HUES48 (cell line): ENCODE results near the gene SKIDA1.
A peak's percentile ranks its signal among the peaks of the same experiment; 100 is the strongest.
"Not testable (repeated sequence)": the region's sequence is repeated elsewhere in the genome, so short reads cannot be mapped to it uniquely, and the experiment has no call there.

Experiments used
- H3K27ac ChIP-seq: one replicate; pipeline ENCODE4 v1.7.0; 2013; ENCODE audit warnings: low read depth, low read length, inconsistent platforms
- H3K27me3 ChIP-seq: 2 replicates; pipeline ENCODE4 v1.6.1; 2013; ENCODE audit warnings: mild to moderate bottlenecking, low read length; ENCODE audit not compliant: control insufficient read depth, insufficient read depth
- H3K36me3 ChIP-seq: 2 replicates; pipeline ENCODE4 v1.6.1; 2013; ENCODE audit warnings: low read length; ENCODE audit not compliant: control insufficient read depth, insufficient read depth
- H3K4me1 ChIP-seq: 2 replicates; pipeline ENCODE4 v1.6.1; 2013; ENCODE audit warnings: mild to moderate bottlenecking, low read length; ENCODE audit not compliant: control insufficient read depth, insufficient read depth
- H3K4me3 ChIP-seq: 2 replicates; pipeline ENCODE4 v1.5.1; 2013; ENCODE audit warnings: mild to moderate bottlenecking, low read depth, low read length
- H3K9ac ChIP-seq: 2 replicates; pipeline ENCODE4 v1.6.1; 2013; ENCODE audit warnings: mild to moderate bottlenecking, low read depth, low read length, moderate library complexity
- H3K9me3 ChIP-seq: 2 replicates; pipeline ENCODE4 v1.6.1; 2013; ENCODE audit warnings: low read length; ENCODE audit not compliant: control insufficient read depth, insufficient read depth

SKIDA1 gene

GRCh38 chr10:21525367-21526187 is at the start of gene SKIDA1:
Gene SKIDA1, minus strand, starts transcription at chr10:21525682. Its CDS starts 7,860 bp downstream, at chr10:21517822.
- H3K27ac ChIP-seq: peak within 1 kb of the TSS; percentile 99
- no peaks in the 10 kb centered on the region for H3K36me3 ChIP-seq
- H3K4me3 ChIP-seq: peak within 1 kb of the TSS; percentile 81
- peaks cover 65% of the 10 kb centered on the region for H3K4me1 ChIP-seq
- no peaks in the 10 kb centered on the region for H3K9me3 ChIP-seq
- peak within 1 kb of the TSS; percentile 89 for H3K9ac ChIP-seq
- peaks cover 7% of the 10 kb centered on the region for H3K27me3 ChIP-seq

DNA sequence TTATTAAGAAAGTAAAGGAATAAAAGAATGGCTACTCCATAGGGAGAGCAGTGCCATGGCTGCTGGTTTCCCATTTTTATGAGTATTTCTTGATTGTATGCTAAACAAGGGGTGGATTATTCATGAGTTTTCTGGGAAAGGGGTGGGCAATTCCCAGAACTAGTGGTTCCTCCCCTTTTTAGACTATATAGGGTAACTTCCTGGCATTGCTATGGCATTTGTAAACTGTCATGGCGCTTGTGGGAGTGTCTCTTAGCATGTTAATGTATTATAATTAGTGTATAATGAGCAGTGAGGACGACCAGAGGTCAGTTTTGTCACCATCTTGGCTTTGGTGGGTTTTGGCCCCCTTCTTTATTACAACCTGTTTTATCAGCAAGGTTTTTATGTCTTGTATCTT is 49.0 kb upstream of the SKIDA1 start:
- peaks cover 15% of the 10 kb centered on the region for H3K4me1 ChIP-seq
- not testable (repeated sequence) for H3K9ac ChIP-seq, H3K4me3 ChIP-seq, H3K36me3 ChIP-seq, H3K27me3 ChIP-seq, H3K9me3 ChIP-seq, H3K27ac ChIP-seq

DNA sequence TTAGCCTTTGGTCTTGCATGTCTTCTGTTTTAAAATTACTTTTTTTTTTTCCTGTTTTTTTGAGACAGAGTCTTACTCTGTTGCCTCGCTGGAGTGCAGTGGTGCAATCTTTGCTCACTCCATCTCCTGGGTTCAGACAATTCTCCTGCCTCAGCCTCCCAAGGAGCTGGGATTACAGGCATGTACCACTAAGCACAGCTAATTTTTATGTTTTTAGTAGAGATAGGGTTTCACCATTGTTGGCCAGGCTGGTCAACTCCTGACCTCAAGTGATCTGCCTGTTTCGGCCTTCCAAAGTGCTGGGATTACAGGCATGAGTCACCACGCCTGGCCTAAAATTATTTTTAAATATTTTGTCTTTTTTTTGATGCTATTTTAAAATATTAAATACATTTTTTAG is 47.1 kb upstream of the SKIDA1 start:
- H3K9ac ChIP-seq: no peak overlapping the region
- no peaks in the 10 kb centered on the region for H3K9me3 ChIP-seq
- no peaks in the 10 kb centered on the region for H3K27me3 ChIP-seq
- H3K27ac ChIP-seq: no peak overlapping the region
- no peaks in the 10 kb centered on the region for H3K36me3 ChIP-seq
- no peak overlapping the region for H3K4me3 ChIP-seq
- H3K4me1 ChIP-seq: peaks cover 15% of the 10 kb centered on the region

DNA sequence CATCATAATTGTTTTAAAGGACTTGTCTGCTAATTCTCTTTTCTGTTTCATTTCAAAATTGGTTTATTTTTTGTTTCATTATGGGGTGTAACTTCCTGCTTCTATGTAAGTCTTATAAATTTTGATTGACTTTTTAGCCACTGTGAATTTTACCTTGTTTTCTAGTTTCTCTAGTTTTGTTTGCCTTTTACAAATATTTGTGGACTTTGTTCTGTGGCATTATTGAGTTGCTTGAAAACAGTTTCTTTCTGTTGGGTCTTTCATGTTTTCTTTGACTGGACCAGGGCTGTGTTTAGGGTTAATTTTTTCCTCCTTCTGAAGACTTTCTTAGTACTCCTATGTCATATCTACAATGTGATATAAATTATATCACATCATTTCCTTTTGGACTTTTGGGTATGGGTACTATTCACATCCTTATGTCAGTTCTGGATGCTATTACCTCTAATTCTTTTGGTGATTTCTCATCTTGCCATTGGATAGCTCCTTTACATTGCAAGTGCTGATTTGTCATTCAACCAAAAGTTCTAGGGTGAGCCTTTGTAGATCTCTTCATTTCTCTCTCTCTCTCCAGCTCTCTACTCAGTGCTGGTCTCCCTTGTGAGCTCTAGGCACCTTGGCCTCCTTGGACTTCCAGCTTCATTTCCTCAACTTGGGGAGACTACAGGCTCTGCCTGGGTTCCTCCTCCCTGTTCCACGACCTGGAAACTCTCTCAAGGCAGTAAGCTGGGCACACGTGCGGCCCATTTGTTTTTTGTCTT is 45.5 kb upstream of the SKIDA1 start:
- Histone ChIP-seq H3K9me3 (no peaks in the 10 kb centered on the region), H3K9ac (no peak overlapping the region), H3K27ac (no peak overlapping the region), H3K36me3 (no peaks in the 10 kb centered on the region), H3K4me1 (peaks cover 15% of the 10 kb centered on the region), H3K4me3 (no peak overlapping the region), H3K27me3 (no peaks in the 10 kb centered on the region)

DNA sequence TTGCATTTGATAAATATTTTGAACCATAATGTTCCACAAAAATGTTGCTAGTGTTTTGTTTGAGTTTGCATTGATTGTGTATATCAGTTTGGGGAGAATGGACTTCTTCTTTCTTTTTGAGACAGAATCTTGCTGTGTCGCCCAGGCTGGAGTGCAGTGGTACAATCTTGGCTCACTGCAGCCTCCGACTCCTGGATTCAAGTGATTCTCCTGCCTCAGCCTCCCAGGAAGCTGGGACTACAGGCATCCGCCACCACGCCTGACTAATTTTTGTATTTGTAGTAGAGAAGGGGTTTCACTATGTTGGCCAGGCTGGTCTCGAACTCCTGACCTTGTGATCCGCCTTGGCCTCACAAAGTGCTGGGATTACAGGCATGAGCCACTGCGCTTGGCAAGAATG is 33.5 kb upstream of the SKIDA1 start:
- not testable (repeated sequence) for H3K9ac ChIP-seq, H3K4me1 ChIP-seq, H3K27me3 ChIP-seq, H3K27ac ChIP-seq, H3K4me3 ChIP-seq, H3K9me3 ChIP-seq
- peaks cover 60% of the 10 kb centered on the region for H3K36me3 ChIP-seq

DNA sequence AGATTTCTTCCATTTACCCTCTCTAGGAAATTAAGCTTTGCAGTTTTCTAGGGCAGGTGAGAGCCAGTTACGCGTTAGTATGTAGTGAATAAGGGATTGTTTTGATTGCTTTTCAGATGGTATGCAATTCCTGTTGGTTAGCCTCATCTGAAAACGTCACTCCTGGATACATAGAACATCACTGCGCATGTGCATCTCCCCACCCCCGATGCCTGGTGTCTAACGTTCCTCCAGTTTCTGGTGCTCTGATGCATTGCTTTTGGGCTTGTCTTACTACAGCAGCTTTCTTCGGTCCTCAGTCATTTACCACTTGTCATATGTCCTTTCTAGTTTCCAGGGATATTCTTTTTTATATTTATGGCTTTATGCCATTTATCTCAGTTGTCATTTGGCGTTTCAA is 31.0 kb upstream of the SKIDA1 start:
- no peaks in the 10 kb centered on the region for H3K9me3 ChIP-seq
- H3K36me3 ChIP-seq: peaks cover 83% of the 10 kb centered on the region
- H3K27me3 ChIP-seq: no peaks in the 10 kb centered on the region
- no peak overlapping the region for H3K9ac ChIP-seq
- H3K4me3 ChIP-seq: no peak overlapping the region
- peaks cover 3% of the 10 kb centered on the region; the same call in 1 of the 2 replicates for H3K4me1 ChIP-seq
- no peak overlapping the region for H3K27ac ChIP-seq

DNA sequence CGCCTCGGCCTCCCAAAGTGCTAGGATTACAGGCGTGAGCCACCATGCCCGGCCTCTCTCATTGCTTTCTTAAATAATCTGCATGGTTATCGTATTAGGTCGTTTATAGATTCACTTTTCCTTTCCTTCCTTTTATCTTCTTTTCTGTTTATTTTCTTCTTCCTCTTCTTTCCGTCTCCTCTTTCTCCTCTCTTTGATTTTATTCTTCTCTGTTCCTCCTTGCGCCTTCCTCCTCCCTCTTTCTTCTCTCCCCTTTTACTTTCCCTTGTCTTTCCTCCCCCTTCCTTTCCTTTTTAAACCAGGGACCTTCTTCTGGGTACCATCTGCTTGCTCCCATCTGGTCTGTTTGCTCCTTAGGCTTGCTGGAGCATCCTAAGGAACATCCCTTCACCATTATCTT is 27.2 kb upstream of the SKIDA1 start:
- no peaks in the 10 kb centered on the region for H3K4me1 ChIP-seq
- H3K27me3 ChIP-seq: no peaks in the 10 kb centered on the region
- H3K9me3 ChIP-seq: no peaks in the 10 kb centered on the region
- H3K36me3 ChIP-seq: peaks cover 78% of the 10 kb centered on the region
- H3K9ac ChIP-seq: no peak overlapping the region
- no peak overlapping the region for H3K27ac ChIP-seq
- H3K4me3 ChIP-seq: no peak overlapping the region

DNA sequence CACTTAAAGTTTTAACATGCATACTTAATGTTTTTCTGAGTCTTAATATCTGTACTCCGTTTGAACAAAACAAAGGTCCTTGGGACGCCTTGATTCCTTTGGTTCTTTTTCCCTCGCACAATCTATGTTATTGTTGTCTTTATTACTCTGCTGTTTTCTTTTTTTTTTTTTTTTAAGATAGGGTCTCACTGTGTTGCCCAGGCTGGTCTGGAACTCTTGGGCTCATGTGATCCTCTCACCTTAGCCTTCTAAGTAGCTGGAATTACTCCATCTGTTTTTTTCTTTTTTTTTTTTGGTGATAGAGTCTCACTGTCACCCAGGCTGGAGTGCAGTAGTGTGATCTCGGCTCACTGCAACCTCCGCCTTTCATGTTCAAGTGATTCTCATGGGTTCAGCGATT is 21.8 kb upstream of the SKIDA1 start:
- Histone ChIP-seq H3K9me3 (no peaks in the 10 kb centered on the region), H3K9ac (no peak overlapping the region), H3K4me3 (no peak overlapping the region), H3K4me1 (no peaks in the 10 kb centered on the region), H3K36me3 (peaks cover 75% of the 10 kb centered on the region), H3K27me3 (no peaks in the 10 kb centered on the region), H3K27ac (no peak overlapping the region)

- H3K9ac ChIP-seq, H3K27me3 ChIP-seq, H3K4me1 ChIP-seq, H3K27ac ChIP-seq, H3K4me3 ChIP-seq, H3K9me3 ChIP-seq: not testable (repeated sequence)
- peaks cover 93% of the 10 kb centered on the region for H3K36me3 ChIP-seq
Measured at GRCh38 chr10:21540701-21541100, 15.2 kb upstream of the SKIDA1 start.

DNA sequence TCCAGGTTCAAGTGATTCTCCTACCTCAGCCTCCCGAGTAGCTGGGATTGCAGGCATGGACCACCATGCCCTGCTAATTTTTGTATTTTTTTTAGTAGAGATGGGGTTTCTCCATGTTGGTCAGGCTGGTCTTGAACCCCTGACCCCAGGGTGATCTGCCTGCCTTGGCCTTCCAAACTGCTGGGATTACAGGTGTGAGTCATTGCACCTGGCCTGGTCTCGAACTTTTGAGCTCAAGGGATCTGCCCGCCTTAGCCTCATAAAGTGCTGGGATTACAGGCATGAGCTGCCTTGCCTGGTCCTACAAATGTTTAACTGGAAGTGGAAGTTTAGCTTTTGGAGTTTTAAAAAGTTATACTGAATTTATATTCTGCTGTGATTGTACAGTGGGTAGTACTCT is 11.4 kb upstream of the SKIDA1 start:
- H3K27ac ChIP-seq: no peak overlapping the region
- no peak overlapping the region for H3K9ac ChIP-seq
- H3K4me3 ChIP-seq: no peak overlapping the region
- H3K36me3 ChIP-seq: peaks cover 57% of the 10 kb centered on the region
- H3K27me3 ChIP-seq: no peaks in the 10 kb centered on the region
- H3K9me3 ChIP-seq: no peaks in the 10 kb centered on the region
- peaks cover 16% of the 10 kb centered on the region for H3K4me1 ChIP-seq

- H3K27ac ChIP-seq, H3K27me3 ChIP-seq, H3K9ac ChIP-seq, H3K9me3 ChIP-seq: not testable (repeated sequence)
- peaks cover 48% of the 10 kb centered on the region for H3K36me3 ChIP-seq
- peak overlapping the region; percentile 85 for H3K4me3 ChIP-seq
- peaks cover 25% of the 10 kb centered on the region for H3K4me1 ChIP-seq
Measured at GRCh38 chr10:21535976-21536375, 10.5 kb upstream of the SKIDA1 start.
